Endothelial cell of umbilical vein (primary cell): Measurements from ENCODE around the gene INTS2. TPM values are rescaled to one million over a fixed set of nuclear protein-coding genes. Genes with fewer than 3 reads are reported as not detected.

Experiments used
- polyA plus RNA-seq, 4 experiments: library from polyadenylated mRNA; depleted of rRNA in 3 of 4; stranded (reverse) in 3 of 4; unstranded in 1 of 4; fragments of >200 nt; gene quantifications; 2 replicates each; pipeline versions ENCODE4 v1.2.1 to v1.2.3, GENCODE V29; 2011 to 2012; ENCODE audit warnings: missing spikeins in 1 of 4
- small RNA-seq: library from RNA; depleted of rRNA; stranded (forward); fragments of <200 nt; gene quantifications from one replicate; pipeline ENCODE3, GENCODE V24; 2012; ENCODE audit warnings: low replicate concordance, low read depth; ENCODE audit not compliant: insufficient read depth, insufficient read length
- total RNA-seq: library from RNA; stranded (reverse); gene quantifications from 2 replicates; pipeline ENCODE4 v1.2.3, GENCODE V29; 2021

INTS2 gene
- total and polyA plus RNA-seq, 2 donors (not counting 3 experiments of a cell fraction or from before 2014, with no cell fraction given): 6.2 to 13.4 TPM

Small RNA genes within 50 kb of the gene (small RNA-seq; reads per million reads assigned to genes)
- not detected for gene RF00019

Other genes with a start within 250 kb of the INTS2 start
- 12.1 and 12.2 TPM in 2 replicates for gene BRIP1, start 64.5 kb downstream of the INTS2 start, total RNA-seq
- 1.8 TPM in 2 replicates for gene BRIP1, start 64.5 kb downstream of the INTS2 start, polyA plus RNA-seq
- 49.6 and 52.3 TPM in 2 replicates for gene MED13, start 137.3 kb upstream of the INTS2 start, total RNA-seq
- 10.0 and 11.6 TPM in 2 replicates for gene MED13, start 137.3 kb upstream of the INTS2 start, polyA plus RNA-seq